DND-41 (cell line): ENCODE data around the gene MRPL42.

Experiments
- ATAC-seq: fragments of 200-7000 bp; cut with Tn5 transposase; 3 replicates; pipeline ENCODE4 v1.9.1; 2021; ENCODE audit warnings: low read depth; ENCODE audit not compliant: insufficient read depth
- DNase-seq: peaks from one replicate; pipeline ENCODE4 v3.0.0-alpha.2; 2020
- H2AFZ ChIP-seq: 2 replicates; pipeline ENCODE4 v1.6.0; 2012; ENCODE audit warnings: low read depth, low read length
- H3K27ac ChIP-seq: 2 replicates; pipeline ENCODE4 v1.5.1; 2012; ENCODE audit warnings: low read length, inconsistent platforms
- H3K27me3 ChIP-seq: fragments of 200-600 bp; sonication (generic); 2 replicates; pipeline ENCODE4 v1.6.0; 2012; ENCODE audit warnings: low read length, mild to moderate bottlenecking, inconsistent platforms; ENCODE audit not compliant: insufficient read depth, poor library complexity
- H3K36me3 ChIP-seq: 2 replicates; pipeline ENCODE4 v1.5.1; 2012; ENCODE audit warnings: low read length, inconsistent platforms; ENCODE audit not compliant: insufficient read depth
- H3K4me1 ChIP-seq: 2 replicates; pipeline ENCODE4 v1.5.1; 2012; ENCODE audit warnings: mild to moderate bottlenecking, low read length; ENCODE audit not compliant: insufficient read depth
- H3K4me2 ChIP-seq: 2 replicates; pipeline ENCODE4 v1.6.0; 2012; ENCODE audit warnings: mild to moderate bottlenecking, moderate library complexity, low read length, inconsistent platforms; ENCODE audit not compliant: insufficient read depth
- H3K4me3 ChIP-seq, 2 experiments: fragments of 200-600 bp in 1 of 2; shearing (Covaris generic) in 1 of 2; 2 replicates each; pipeline ENCODE4 v1.5.1; 2012 to 2016; ENCODE audit warnings: inconsistent platforms in 2 of 2, low read length in 2 of 2, mild to moderate bottlenecking in 2 of 2, low read depth in 1 of 2, moderate library complexity in 1 of 2
- H3K79me2 ChIP-seq: 2 replicates; pipeline ENCODE4 v1.6.0; 2012; ENCODE audit warnings: low read length, inconsistent platforms; ENCODE audit not compliant: insufficient read depth
- H3K9ac ChIP-seq: 2 replicates; pipeline ENCODE4 v1.6.0; 2012; ENCODE audit warnings: low read depth, mild to moderate bottlenecking, inconsistent platforms, low read length, moderate library complexity
- H3K9me3 ChIP-seq: 2 replicates; pipeline ENCODE4 v1.5.1; 2012; ENCODE audit warnings: low read length, moderate library complexity, mild to moderate bottlenecking, inconsistent platforms; ENCODE audit not compliant: insufficient read depth, severe bottlenecking
- H4K20me1 ChIP-seq: 2 replicates; pipeline ENCODE4 v1.6.0; 2012; ENCODE audit warnings: low read length; ENCODE audit not compliant: insufficient read depth
- EZH2 ChIP-seq: IDR thresholded peaks from 3 replicates; pipeline ENCODE4 v1.6.1; 2012; ENCODE audit warnings: borderline replicate concordance, low read depth, mild to moderate bottlenecking, moderate library complexity, low read length, inconsistent platforms; ENCODE audit not compliant: severe bottlenecking
- TF ChIP-seq, protein P1 (sequence below): IDR thresholded peaks from 2 replicates; pipeline ENCODE4 v1.5.1; 2012; ENCODE audit warnings: borderline replicate concordance, low read length, moderate library complexity, mild to moderate bottlenecking; ENCODE audit not compliant: poor library complexity, severe bottlenecking; ENCODE audit errors: extremely low read depth

Gene MRPL42

DNA sequence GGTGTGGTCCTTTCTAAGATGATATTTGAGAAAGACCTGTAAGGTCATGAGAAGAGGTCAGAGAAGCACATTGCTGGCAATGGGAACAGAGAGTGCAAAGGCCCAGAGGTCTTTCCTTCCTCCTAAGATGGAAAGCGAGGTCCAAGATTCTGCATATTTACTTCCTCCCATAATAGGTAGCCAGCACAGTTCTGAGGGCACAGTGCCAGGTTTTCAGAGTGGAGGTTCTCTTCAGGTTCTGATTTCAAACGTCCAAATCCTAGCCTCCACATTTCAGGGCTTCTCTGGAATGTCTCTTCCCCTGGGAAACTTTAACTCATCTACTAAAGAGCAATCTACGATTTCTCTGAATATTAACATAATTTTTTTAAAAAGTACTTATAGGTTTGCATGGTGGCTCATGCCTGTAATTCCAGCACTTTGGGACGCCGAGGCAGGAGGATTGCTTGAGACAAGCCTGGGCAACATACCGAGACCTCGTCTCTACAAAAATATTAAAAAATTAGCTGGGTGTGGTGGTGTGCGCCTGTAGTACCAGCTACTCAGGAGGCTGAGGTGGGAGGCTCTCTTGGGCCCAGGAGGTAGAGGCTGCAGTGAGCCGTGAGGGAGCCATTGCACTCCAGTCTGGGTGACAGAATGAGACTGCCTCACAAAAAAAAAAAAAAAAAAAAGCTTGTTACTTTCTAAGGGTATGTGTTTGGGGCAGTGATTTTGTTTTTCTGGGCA, 526 bp upstream of the MRPL42 start:
- ATAC-seq (peak; percentile 27; the same call in 1 of the 3 replicates), DNase-seq (no peak)
- Histone ChIP-seq H3K4me3 (peak overlapping the region in 1 of 2 experiments; percentile 63; a peak in 3 of 4 replicates), H3K9ac (peak overlapping the region; percentile 75), H3K36me3 (peaks cover 25% of the 10 kb centered on the region), H2AFZ (peak overlapping the region; percentile 92), H4K20me1 (no peaks in the 10 kb centered on the region), H3K27ac (peak overlapping the region; percentile 87), H3K27me3 (no peaks in the 10 kb centered on the region), H3K9me3 (no peaks in the 10 kb centered on the region), H3K79me2 (peaks cover 45% of the 10 kb centered on the region), H3K4me1 (peaks cover 22% of the 10 kb centered on the region), H3K4me2 (peak overlapping the region; percentile 81)
- TF ChIP-seq, protein P1, sequence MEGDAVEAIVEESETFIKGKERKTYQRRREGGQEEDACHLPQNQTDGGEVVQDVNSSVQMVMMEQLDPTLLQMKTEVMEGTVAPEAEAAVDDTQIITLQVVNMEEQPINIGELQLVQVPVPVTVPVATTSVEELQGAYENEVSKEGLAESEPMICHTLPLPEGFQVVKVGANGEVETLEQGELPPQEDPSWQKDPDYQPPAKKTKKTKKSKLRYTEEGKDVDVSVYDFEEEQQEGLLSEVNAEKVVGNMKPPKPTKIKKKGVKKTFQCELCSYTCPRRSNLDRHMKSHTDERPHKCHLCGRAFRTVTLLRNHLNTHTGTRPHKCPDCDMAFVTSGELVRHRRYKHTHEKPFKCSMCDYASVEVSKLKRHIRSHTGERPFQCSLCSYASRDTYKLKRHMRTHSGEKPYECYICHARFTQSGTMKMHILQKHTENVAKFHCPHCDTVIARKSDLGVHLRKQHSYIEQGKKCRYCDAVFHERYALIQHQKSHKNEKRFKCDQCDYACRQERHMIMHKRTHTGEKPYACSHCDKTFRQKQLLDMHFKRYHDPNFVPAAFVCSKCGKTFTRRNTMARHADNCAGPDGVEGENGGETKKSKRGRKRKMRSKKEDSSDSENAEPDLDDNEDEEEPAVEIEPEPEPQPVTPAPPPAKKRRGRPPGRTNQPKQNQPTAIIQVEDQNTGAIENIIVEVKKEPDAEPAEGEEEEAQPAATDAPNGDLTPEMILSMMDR = no peak
- TF ChIP-seq EZH2 = no peak

DNA sequence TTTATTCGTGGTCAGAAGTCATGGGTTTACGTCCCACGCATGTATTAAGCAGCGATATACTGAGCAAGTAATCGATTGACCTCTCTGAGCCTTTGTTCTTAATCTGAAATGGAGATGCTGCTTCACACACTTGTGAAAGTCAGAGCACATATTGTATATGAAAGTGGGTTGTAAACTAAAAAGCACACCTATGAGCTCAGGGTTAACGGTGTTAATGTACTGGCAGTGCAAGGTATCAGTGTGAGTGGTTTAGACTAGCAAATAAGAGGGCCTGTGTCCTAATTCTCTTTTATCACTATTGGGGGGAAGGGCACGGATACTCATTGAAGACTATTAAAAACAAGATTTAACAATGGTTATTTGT, 676 bp downstream of the MRPL42 start:
- peaks cover 36% of the 10 kb centered on the region for H3K36me3 ChIP-seq
- no peaks in the 10 kb centered on the region for H3K9me3 ChIP-seq

DNA sequence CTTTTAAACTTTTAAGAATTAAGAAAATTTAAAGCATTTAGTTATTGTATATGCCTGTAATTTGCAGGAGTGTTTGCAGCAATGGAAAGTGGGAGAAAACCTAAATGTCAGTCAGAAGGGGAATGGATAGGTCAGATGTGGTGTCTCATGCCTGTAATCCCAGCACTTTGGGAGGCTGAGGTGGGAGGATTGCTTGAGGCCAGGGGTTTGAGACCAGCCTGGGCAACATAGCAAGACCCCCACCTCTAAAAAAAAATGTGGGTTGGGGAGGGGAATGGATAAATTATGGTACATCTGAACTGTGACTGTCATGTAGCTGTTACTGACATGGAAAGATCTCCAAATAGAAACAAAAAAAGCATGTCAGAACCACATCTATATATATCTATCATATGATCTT, 2.1 kb downstream of the MRPL42 start:
- Histone ChIP-seq H3K27me3 (no peaks in the 10 kb centered on the region), H3K4me2 (peak overlapping the region; percentile 81; the same call in 1 of the 2 replicates), H3K4me3 (peak overlapping the region in 1 of 2 experiments; percentile 63; a peak in 1 of 4 replicates), H3K36me3 (peaks cover 49% of the 10 kb centered on the region), H3K4me1 (peaks cover 22% of the 10 kb centered on the region), H2AFZ (no peak overlapping the region), H4K20me1 (no peaks in the 10 kb centered on the region), H3K27ac (no peak overlapping the region), H3K79me2 (peaks cover 70% of the 10 kb centered on the region), H3K9ac (0 out of 2 replicates have a peak overlapping the region, but pooled peaks have one; percentile 13), H3K9me3 (no peaks in the 10 kb centered on the region)
- TF ChIP-seq, protein P1 = no peak
- no peak for TF ChIP-seq EZH2
- DNase-seq (no peak), ATAC-seq (no peak)

More for the DNA sequence above, 676 bp downstream of the MRPL42 start:
- H3K27ac ChIP-seq = peak overlapping the region; percentile 87
- peaks cover 22% of the 10 kb centered on the region for H3K4me1 ChIP-seq
- ATAC-seq (peak; percentile 25), DNase-seq (no peak)
- H3K4me3 ChIP-seq = peak overlapping the region; percentile 63 to 83
- H2AFZ ChIP-seq = peak overlapping the region; percentile 92
- H3K4me2 ChIP-seq = peak overlapping the region; percentile 81
- no peaks in the 10 kb centered on the region for H4K20me1 ChIP-seq
- TF ChIP-seq, protein P1 = no peak
- no peak for TF ChIP-seq EZH2
- peak overlapping the region; percentile 75 for H3K9ac ChIP-seq
- no peaks in the 10 kb centered on the region for H3K27me3 ChIP-seq
- peaks cover 57% of the 10 kb centered on the region for H3K79me2 ChIP-seq
